VCaP (cell line): ENCODE measurements around the gene FAR2.

Experiments used
- H3K27ac ChIP-seq: fragments of 450-650 bp; 2 replicates; pipeline ENCODE4 v1.5.1; 2017
- TF ChIP-seq, protein P1 (sequence below): fragments of 450-650 bp; conservative IDR thresholded peaks from 2 replicates; pipeline ENCODE4 v1.5.1; 2017; ENCODE audit warnings: mild to moderate bottlenecking, moderate library complexity

The FAR2 gene

DNA sequence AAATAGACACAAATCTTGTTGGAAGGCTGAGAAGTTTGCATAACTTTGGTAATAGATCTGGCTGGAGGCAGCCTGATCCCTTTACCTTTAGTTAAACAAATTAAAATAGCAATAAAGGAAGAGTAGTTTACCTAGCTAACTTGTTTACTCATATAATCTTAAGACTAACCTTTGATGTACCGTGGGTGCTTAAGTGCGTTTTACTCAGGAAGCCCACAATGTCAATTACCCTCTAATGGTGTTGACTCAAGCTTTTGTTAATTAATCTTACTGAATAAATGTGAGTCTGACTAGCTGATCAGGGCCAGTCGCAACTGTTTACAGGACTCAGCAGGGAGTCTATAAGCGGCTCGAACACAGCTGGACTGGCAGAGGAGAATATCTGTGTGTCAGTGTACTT is 51.5 kb downstream of the FAR2 start:
- H3K27ac ChIP-seq: no peak overlapping the region
- TF ChIP-seq, protein P1, sequence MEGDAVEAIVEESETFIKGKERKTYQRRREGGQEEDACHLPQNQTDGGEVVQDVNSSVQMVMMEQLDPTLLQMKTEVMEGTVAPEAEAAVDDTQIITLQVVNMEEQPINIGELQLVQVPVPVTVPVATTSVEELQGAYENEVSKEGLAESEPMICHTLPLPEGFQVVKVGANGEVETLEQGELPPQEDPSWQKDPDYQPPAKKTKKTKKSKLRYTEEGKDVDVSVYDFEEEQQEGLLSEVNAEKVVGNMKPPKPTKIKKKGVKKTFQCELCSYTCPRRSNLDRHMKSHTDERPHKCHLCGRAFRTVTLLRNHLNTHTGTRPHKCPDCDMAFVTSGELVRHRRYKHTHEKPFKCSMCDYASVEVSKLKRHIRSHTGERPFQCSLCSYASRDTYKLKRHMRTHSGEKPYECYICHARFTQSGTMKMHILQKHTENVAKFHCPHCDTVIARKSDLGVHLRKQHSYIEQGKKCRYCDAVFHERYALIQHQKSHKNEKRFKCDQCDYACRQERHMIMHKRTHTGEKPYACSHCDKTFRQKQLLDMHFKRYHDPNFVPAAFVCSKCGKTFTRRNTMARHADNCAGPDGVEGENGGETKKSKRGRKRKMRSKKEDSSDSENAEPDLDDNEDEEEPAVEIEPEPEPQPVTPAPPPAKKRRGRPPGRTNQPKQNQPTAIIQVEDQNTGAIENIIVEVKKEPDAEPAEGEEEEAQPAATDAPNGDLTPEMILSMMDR: no peak

DNA sequence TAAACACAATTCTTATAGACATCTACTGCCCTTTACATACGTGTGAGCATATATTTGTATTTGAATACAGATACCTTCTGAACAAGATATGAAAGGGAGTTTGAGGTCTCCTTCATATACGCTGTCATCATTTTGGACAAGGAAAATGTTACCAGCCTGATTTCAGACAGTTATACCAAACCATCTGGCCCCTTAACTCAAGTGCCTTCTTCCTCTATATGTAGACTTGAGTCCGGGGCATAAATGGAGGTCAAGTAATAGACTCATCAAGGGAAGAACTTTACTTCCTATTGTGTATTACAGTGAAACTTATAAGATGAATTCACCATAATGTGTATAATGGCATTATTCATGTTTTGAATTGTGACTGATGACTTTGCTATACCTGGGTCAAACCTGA is 52.2 kb downstream of the FAR2 start:
- H3K27ac ChIP-seq: no peak overlapping the region
- TF ChIP-seq, protein P1: no peak

DNA sequence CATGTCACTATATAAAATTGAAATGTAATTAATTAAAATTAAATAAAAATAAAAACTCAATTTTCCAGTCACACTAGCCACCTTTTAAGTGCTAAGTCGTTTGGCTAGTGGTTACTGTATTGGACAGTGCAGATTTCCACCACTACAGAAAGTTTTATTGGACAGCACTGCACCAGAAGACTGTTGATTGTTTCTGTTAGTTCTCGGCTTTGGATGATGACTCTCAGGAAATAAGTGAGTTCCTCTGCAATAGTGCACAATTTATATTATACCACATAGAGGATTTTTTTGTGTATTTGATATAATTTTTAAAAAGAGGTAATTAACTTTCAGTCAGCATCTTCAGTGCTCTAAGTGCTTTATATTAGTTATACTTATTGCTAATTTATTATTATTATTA is 52.7 kb downstream of the FAR2 start:
- no peak overlapping the region for H3K27ac ChIP-seq
- TF ChIP-seq, protein P1: no peak

DNA sequence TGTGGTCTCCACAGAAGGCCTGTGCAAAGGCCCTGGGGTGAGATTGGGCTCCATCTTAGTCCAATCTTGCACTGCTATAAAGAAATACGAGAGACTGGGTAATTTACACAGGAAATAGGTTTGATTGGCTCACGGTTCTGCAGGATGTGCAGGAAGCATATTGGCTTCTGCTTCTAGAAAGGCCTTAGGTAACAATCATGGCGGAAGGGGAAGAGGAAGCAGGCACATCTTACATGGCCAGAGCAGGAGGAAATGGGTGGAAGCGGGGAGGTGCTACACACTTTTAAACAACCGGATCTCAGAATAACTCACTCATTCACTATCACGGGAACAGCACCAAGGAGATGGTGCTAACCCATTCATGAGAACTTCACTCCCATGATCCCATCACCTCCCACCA is 55.4 kb downstream of the FAR2 start:
- no peak overlapping the region for H3K27ac ChIP-seq
- TF ChIP-seq, protein P1: no peak

DNA sequence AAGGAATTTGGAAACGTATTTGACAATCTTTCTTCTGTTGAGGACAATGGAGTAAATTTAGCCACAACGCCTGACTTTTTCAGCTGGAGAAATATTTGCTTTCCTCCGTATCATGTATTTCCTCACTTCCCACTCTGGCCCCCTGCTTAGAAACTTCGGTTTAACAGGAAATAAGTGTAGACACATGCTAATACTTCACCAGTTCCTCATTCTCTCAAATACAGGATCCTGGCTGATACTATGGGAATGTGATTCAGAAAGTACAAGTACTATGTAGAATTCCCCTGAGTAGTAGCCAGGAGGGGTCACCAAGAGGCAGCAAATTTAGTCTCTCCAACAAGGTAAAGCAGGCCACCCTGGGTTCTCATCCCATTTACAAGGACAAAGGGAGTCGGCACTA is 58.0 kb downstream of the FAR2 start:
- TF ChIP-seq, protein P1: no peak

DNA sequence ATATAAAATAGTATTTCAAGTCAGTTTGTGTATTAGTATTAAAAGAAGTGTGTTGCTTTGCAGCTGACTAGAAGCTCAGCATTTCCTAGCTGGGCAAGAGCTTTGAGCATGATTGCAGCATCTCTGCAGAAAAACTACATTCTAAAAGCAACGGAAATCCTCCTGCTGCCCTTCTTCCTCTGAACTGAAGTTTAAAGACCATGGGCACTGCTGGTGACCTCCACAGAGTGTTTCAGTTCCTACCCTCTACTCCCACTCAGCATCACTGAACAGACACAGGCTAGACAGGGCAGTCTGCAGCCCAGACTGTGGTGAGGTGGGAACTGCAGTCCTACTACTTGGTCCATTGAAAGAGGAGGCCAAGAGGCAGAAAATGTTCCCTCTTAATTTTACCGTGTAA is 59.0 kb downstream of the FAR2 start:
- no peak overlapping the region for H3K27ac ChIP-seq
- TF ChIP-seq, protein P1: no peak

More for the DNA sequence above, 58.0 kb downstream of the FAR2 start:
- no peak overlapping the region for H3K27ac ChIP-seq

DNA sequence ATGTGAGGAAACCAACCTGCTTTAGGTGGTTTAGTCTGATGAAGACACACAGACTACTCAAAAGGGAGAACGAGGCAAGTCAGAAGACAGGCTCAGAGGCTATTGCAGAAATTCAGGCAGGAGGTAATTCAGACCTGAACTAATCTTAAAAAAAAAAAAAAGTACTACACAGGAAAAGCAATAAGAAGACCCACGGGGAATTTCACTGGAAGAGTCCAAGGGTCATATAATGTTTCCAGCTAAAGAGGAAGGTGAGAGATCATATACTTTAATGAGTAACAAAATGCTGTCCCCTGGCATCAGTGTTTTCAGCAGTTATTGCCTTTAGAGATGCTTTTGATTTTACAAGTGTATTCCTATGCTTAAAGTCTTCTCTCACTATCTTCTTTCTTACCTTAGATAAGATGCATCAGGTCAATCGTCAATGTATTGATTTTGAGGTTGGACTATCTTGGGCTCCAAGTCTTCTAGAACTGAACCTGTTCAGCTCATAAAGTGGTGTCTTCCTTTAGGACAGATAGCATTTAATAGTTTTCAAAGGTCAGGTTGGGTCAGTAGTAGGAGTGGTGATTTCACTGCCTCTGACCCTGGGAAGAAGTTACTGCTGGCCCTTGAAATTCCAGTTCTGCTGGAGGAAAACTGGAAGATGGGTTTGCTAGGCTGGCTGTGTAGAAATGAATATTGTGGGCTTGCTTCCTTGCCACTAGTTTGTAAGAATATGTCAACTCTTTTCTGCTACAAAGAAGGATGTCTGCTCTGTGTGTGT is 60.0 kb downstream of the FAR2 start:
- no peak overlapping the region for H3K27ac ChIP-seq
- TF ChIP-seq, protein P1: no peak
